ENCODE data around the gene ZBTB32.

The ZBTB32 gene

GRCh38 chr19:35714601-35715354, 10.4 kb downstream of the ZBTB32 start:
- ChIA-PET CTCF (interaction anchor here (0.6 to 6.0 kb wide), 11 partner anchors 11 to 361 kb away, joined by 3 to 119 read pairs (median 4); partner anchors contain the start of genes LIN37 and ZBTB32), POLR2A (interaction anchor here (1.1 to 2.2 kb wide), 4 partner anchors 13 to 155 kb away, joined by 4 to 6 read pairs (median 5); partner anchors contain the start of gene LIN37)
- H3K4me1 ChIP-seq (ENCODE audit: control insufficient read depth, insufficient read depth, low read length), result peaks cover 23% of the 10 kb centered on the region
- H3K27ac ChIP-seq (ENCODE audit: extremely low read depth, low read depth, low read length), result no peak overlapping the region; the same call in 1 of the 2 replicates
- H3K4me3 ChIP-seq (ENCODE audit: low read depth, low read length), result no peak overlapping the region
- TF ChIP-seq CTCF (tag by site-specific recombination; IDR thresholded peaks at IDR 0.05) (peak; percentile 33; the same call in 1 of the 2 replicates), SETDB1 (IDR thresholded peaks at IDR 0.05; ENCODE audit: insufficient read length, low read length) (no peak)
- peaks cover 4 to 6% of the 10 kb centered on the region in 2 experiments; a peak in 2 of 3 replicates for H3K36me3 ChIP-seq (ENCODE audit: control insufficient read depth in 2 of 2, insufficient read depth in 1 of 2, low read length in 2 of 2)
- no peaks in the 10 kb centered on the region for H3K9me3 ChIP-seq (ENCODE audit: control insufficient read depth, insufficient read depth, low read depth, low read length)

- peak overlapping the region; percentile 93; the same call in 1 of the 2 replicates for H3K27ac ChIP-seq (ENCODE audit: extremely low read depth, low read depth, low read length)
- no peak overlapping the region for H3K4me3 ChIP-seq (ENCODE audit: low read depth, low read length)
- peaks cover 23% of the 10 kb centered on the region for H3K4me1 ChIP-seq (ENCODE audit: control insufficient read depth, insufficient read depth, low read length)
- peaks cover 9 to 13% of the 10 kb centered on the region in 2 experiments for H3K36me3 ChIP-seq (ENCODE audit: control insufficient read depth in 2 of 2, insufficient read depth in 1 of 2, low read length in 2 of 2)
- ChIA-PET POLR2A (interaction anchor here (1.0 to 1.1 kb wide), 3 partner anchors 8 to 154 kb away, joined by 3 to 6 read pairs (median 4); no protein-coding TSS in a partner anchor), CTCF (interaction anchor here (0.6 to 6.0 kb wide), 15 partner anchors 11 to 362 kb away, joined by 3 to 119 read pairs (median 4); partner anchors contain the start of genes LIN37 and ZBTB32)
- H3K9me3 ChIP-seq (ENCODE audit: control insufficient read depth, insufficient read depth, low read depth, low read length), result no peaks in the 10 kb centered on the region
- TF ChIP-seq ZNF670 (tag by site-specific recombination; IDR thresholded peaks at IDR 0.05; ENCODE audit: low read depth) (no peak), HIC1 (tag by site-specific recombination; IDR thresholded peaks at IDR 0.05) (0 out of 2 replicates have a peak, but pooled peaks have one; percentile 24), ZNF747 (tag by site-specific recombination; IDR thresholded peaks at IDR 0.05) (no peak), ZNF324 (tag by site-specific recombination; IDR thresholded peaks at IDR 0.05) (no peak), ZNF571 (tag by site-specific recombination; IDR thresholded peaks at IDR 0.05) (no peak), ZNF580 (tag by site-specific recombination; IDR thresholded peaks at IDR 0.05) (no peak), ZNF292 (tag by site-specific recombination; IDR thresholded peaks at IDR 0.05; ENCODE audit: borderline replicate concordance, low read depth) (no peak), ZNF391 (tag by site-specific recombination; IDR thresholded peaks at IDR 0.05; ENCODE audit: borderline replicate concordance, low read depth) (no peak), ZFP37 (tag by site-specific recombination; IDR thresholded peaks at IDR 0.05) (no peak), ZNF48 (tag by site-specific recombination; IDR thresholded peaks at IDR 0.05) (no peak), ZEB2 (tag by site-specific recombination; IDR thresholded peaks at IDR 0.05) (no peak), ZNF146 (tag by site-specific recombination; IDR thresholded peaks at IDR 0.05) (no peak), SP7 (tag by site-specific recombination; IDR thresholded peaks at IDR 0.05) (no peak), KLF8 (tag by site-specific recombination; IDR thresholded peaks at IDR 0.05) (no peak), IKZF3 (tag by site-specific recombination; IDR thresholded peaks at IDR 0.05) (no peak), ZIC2 (tag by site-specific recombination; IDR thresholded peaks at IDR 0.05) (peak; percentile 98), ZNF140 (tag by site-specific recombination; IDR thresholded peaks at IDR 0.05) (no peak), ZNF791 (tag by site-specific recombination; IDR thresholded peaks at IDR 0.05) (no peak), REPIN1 (tag by site-specific recombination; IDR thresholded peaks at IDR 0.05; ENCODE audit: low read depth) (no peak), PRDM10 (tag by site-specific recombination; IDR thresholded peaks at IDR 0.05) (peak; percentile 74), ZBTB20 (tag by site-specific recombination; IDR thresholded peaks at IDR 0.05) (no peak), GLIS2 (tag by site-specific recombination; IDR thresholded peaks at IDR 0.05) (0 out of 2 replicates have a peak, but pooled peaks have one; percentile 43), ZNF2 (tag by site-specific recombination; IDR thresholded peaks at IDR 0.05) (no peak), ZNF175 (tag by site-specific recombination; IDR thresholded peaks at IDR 0.05) (no peak), GLIS1 (tag by site-specific recombination; IDR thresholded peaks at IDR 0.05) (0 out of 2 replicates have a peak, but pooled peaks have one; percentile 11)
These were observed 11.0 kb downstream of the ZBTB32 start for GRCh38 chr19:35715355-35715809.

All from HEK293 (cell line).